KOPT-K1 (cell line): ENCODE results near the gene PLD1.

ENCODE experiments used
- H3K27ac ChIP-seq: fragments of 200-600 bp; sonication (generic); 2 replicates; pipeline ENCODE4 v1.5.1; 2016; ENCODE audit warnings: antibody characterized with exemption, mild to moderate bottlenecking, low read depth, low read length; ENCODE audit not compliant: poor library complexity, severe bottlenecking
- H3K36me3 ChIP-seq: fragments of 200-600 bp; sonication (generic); 2 replicates; pipeline ENCODE4 v1.5.1; 2017; ENCODE audit warnings: antibody characterized with exemption, mild to moderate bottlenecking, low read length, moderate library complexity; ENCODE audit not compliant: insufficient read depth
- H3K9me3 ChIP-seq: fragments of 200-600 bp; sonication (generic); 2 replicates; pipeline ENCODE4 v1.5.1; 2017; ENCODE audit warnings: antibody characterized with exemption, low read length, mild to moderate bottlenecking; ENCODE audit not compliant: insufficient read depth, poor library complexity, severe bottlenecking

PLD1 gene

GRCh38 chr3:171801738-171802589 is 8.3 kb downstream of the PLD1 start:
- Histone ChIP-seq H3K9me3 (no peaks in the 10 kb centered on the region), H3K27ac (no peak overlapping the region), H3K36me3 (no peaks in the 10 kb centered on the region)

DNA sequence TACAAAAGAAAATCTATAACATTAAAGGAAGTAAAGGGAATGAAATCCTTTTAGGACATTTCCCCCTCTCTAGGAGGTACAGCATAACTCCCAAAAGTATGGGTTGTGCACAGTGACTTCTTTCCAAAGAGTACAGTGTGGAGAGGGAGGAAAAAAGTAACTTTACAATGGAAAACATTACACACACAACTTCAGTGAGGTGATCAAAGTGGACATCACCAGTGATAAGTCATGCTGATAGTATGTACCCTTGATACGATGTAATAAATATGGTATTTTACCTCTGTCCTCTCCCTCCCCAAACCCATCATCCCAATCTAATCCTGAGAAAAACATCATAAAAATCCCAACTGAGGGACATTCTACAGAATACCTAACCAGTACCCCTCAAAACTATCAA is 10.8 kb downstream of the PLD1 start:
- Histone ChIP-seq H3K27ac (no peak overlapping the region), H3K36me3 (no peaks in the 10 kb centered on the region), H3K9me3 (no peaks in the 10 kb centered on the region)

DNA sequence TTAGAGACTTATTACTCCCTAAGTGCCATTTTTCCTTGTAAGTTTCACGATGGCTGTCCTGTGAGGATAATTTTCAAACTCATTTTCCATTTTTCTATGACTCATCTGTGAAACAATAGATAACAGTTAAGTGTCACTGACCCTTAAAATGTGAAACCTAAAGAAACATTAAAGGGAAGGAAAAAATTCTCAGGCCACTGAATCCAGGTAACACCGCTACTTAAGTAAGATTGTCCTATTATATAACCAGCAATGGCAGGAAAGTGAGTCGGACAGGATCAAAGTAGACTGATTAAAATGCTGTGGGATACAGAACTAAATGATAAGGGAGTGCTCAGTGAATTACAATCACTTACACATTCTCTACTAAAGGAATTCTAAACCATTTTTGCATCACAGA is 12.4 kb downstream of the PLD1 start:
- H3K27ac ChIP-seq: no peak overlapping the region

GRCh38 chr3:171797265-171797679 is 13.0 kb downstream of the PLD1 start:
- no peaks in the 10 kb centered on the region for H3K9me3 ChIP-seq
- H3K36me3 ChIP-seq: no peaks in the 10 kb centered on the region
- no peak overlapping the region for H3K27ac ChIP-seq

More for the DNA sequence above, 12.4 kb downstream of the PLD1 start:
- Histone ChIP-seq H3K9me3 (no peaks in the 10 kb centered on the region), H3K36me3 (no peaks in the 10 kb centered on the region)

- Histone ChIP-seq H3K36me3 (no peaks in the 10 kb centered on the region), H3K27ac (no peak overlapping the region), H3K9me3 (no peaks in the 10 kb centered on the region)
Measured at GRCh38 chr3:171796625-171797264, 13.5 kb downstream of the PLD1 start.

- Histone ChIP-seq H3K27ac (no peak overlapping the region), H3K36me3 (no peaks in the 10 kb centered on the region), H3K9me3 (no peaks in the 10 kb centered on the region)
Measured at GRCh38 chr3:171792531-171792930, 17.8 kb downstream of the PLD1 start.

DNA sequence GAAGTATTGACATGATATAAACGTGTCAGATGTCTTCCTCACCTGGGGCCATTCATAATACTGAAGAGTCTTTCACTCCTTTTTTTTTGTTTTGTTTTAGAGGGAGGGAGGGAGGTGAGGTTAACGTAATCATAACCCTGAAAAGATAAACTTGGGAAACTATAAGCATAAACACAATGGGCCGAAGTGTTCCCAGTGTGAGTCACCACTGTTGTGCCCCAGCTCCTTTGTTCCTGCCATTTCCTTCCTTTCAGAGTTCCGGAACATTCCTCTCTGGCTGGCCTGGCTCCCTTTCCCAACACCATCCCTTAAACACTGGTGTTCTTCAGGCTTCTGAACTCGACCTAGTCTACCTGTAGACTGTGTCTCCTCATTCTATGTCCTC is 18.6 kb downstream of the PLD1 start:
- Histone ChIP-seq H3K9me3 (no peaks in the 10 kb centered on the region), H3K27ac (no peak overlapping the region), H3K36me3 (no peaks in the 10 kb centered on the region)

GRCh38 chr3:171790898-171791691 is 19.2 kb downstream of the PLD1 start:
- Histone ChIP-seq H3K36me3 (no peaks in the 10 kb centered on the region), H3K27ac (no peak overlapping the region), H3K9me3 (no peaks in the 10 kb centered on the region)

GRCh38 chr3:171790574-171790897 is 19.7 kb downstream of the PLD1 start:
- H3K9me3 ChIP-seq: no peaks in the 10 kb centered on the region
- no peak overlapping the region for H3K27ac ChIP-seq
- H3K36me3 ChIP-seq: no peaks in the 10 kb centered on the region

DNA sequence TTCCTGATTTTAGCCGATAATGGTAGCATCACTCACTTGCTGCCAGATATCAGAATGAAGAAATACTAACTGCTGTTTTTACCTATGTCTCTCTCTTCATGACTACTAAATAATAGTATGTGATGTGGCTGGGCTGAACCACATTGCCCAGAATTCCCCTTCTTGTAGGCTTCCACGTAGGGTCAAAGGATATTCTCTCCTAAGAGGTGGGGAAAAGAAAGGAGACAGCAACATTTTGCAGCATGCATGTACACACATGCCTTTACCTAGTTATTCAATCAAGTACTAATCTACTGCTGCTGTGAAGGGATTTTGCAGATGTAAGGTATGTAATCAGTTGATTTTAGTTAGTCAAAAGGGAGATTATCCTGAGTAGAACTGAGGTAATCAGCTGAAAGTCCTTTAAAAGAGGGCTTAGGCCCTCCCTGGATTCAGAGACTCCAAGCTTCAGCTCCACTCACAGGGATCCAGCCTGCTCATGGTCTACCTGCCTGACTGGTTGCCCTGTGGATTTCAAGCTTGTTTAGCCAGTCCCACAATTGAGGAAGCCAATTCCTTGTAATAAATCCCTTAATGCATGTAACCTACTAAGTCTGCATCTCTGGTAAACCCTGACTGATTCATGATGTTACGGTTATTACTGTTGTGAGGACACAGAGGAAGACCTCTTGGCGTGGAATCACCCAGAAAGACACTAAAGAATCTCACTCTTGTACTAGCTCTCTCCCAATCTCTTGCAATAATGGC is 20.4 kb downstream of the PLD1 start:
- Histone ChIP-seq H3K36me3 (no peaks in the 10 kb centered on the region), H3K27ac (no peak overlapping the region), H3K9me3 (no peaks in the 10 kb centered on the region)

DNA sequence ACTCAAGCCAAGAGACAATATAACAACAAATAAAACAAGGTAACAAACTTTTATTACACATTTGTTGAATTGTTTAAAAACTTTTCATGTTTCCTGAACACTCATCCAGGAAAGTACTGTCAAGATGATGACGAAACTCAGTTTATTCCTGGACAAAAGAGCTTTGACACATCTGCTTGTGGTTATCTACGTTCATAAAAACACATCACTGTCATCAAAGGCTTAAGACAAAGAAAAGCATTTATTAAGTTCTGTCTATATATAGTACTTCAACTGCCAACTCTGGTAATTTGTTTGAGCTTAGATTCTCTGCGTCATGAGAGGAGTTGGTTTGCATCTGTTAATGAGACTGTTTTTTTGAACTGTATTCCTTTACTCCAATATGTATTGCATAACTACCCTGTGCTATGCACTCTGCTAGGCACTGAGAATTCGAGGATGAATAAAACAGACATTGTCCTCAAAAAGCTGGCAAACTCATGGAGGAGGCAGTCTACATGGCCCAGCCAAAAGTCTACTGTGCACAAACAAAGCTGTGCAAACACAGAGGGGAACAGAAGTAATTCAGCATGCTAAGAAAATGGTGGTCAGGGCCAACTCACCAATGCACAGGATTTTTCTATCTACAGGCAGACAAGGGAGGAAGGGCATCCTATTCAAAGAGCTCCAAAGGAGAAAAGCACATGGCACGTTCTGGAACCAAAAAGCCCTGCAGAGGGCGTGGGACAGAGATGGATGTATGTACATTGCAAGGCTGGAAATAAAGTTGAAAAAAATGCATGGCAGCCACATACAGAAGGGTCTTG is 21.5 kb downstream of the PLD1 start:
- Histone ChIP-seq H3K9me3 (no peaks in the 10 kb centered on the region), H3K27ac (no peak overlapping the region), H3K36me3 (no peaks in the 10 kb centered on the region)

DNA sequence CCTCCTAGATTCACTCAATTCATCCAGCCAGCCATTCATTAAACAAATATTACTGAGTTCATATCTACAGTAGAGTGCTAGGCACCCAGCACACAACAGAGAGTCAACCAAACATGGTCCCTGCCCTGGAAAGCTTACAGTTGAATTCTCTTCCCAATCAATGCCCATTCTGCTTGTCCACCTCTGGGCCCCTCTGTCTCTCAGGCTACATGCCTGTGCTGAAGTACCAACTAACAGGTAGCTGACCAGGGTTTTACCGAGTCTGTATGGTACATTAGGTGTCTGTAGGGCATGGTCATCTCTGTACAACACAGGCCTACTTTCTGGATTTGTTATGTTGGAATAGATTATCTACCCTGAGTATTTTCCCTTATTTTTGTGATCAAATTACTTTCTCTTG is 23.3 kb downstream of the PLD1 start:
- Histone ChIP-seq H3K36me3 (no peaks in the 10 kb centered on the region), H3K9me3 (no peaks in the 10 kb centered on the region), H3K27ac (no peak overlapping the region)

DNA sequence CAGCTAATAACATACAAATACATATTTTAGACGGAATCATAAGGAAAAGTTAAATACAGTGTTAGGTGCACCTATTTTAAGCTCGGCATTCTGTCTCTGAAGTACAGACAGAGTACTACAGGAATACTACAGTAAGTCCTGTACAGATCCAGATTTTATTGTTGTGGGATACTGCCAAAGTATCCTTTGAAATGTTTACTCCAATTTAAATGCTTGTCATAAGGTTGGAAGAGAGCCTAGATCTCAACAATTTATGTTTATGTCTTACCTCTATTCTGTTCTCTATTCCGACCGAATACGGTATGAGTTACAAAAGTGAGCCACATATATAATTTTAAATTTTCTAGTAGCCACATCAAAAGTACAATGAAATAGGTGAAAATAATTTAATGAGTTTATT is 25.3 kb downstream of the PLD1 start:
- H3K27ac ChIP-seq: no peak overlapping the region
- no peaks in the 10 kb centered on the region for H3K36me3 ChIP-seq
- no peaks in the 10 kb centered on the region for H3K9me3 ChIP-seq

DNA sequence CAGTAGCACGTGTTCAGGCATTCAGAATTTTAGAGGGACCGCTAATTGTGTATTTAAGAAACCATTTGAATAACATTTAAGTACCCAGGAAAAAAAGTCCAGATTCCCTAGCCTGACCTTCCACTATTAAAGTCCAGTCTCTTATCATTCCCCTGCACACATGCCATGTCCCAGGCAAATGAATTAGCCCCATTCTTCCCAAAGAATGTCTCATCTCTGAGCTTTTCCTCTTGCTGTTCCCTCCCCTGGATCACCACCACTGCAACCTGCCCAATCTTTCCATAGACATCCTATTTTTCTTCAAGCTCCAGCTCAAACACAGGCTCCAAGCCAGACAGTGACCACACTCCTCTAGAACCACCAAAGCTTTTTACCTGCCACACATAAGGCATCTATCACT is 25.9 kb downstream of the PLD1 start:
- no peaks in the 10 kb centered on the region for H3K9me3 ChIP-seq
- no peaks in the 10 kb centered on the region for H3K36me3 ChIP-seq
- no peak overlapping the region for H3K27ac ChIP-seq
